ENCODE results near the gene PTGDS. TPM values are rescaled to one million over a fixed set of nuclear protein-coding genes. Genes with fewer than 3 reads are reported as not detected.

The PTGDS gene
- total and polyA plus RNA-seq, 12 donors: 1,129 to 5,119 (median 3,777) TPM

- DNase-seq: no peak
- Histone ChIP-seq H3K9me3 (no peaks in the 10 kb centered on the region), H3K27me3 (no peaks in the 10 kb centered on the region), H3K27ac (peak overlapping the region in 1 of 10 donors; percentile 56), H3K4me1 (peaks cover 12 to 41% (median 30%) of the 10 kb centered on the region in 9 donors), H3K4me3 (peak overlapping the region in 8 of 10 donors; percentile 55 to 70 (median 62)), H3K36me3 (peaks cover 0 to 4% (median 0%) of the 10 kb centered on the region in 9 donors)
- intact Hi-C loops (cut with DNase I): loop anchor here in 2 of 10 donors (5.0 to 10.0 kb wide), 2 partner anchors 182 to 235 kb away; partner anchors contain the start of genes AJM1 (in 1 of the 2), PHPT1 (in 1 of the 2) and TMEM141 (in 1 of the 2)
- no peak for ATAC-seq
- WGBS, 2 donors: 82 to 83% methylated on average over 4 of the region's 4 CpGs
- TF ChIP-seq CTCF (IDR thresholded peaks at IDR 0.05): no peak
Measured at GRCh38 chr9:137026828-137027227, 49.5 kb downstream of the PTGDS start.

GRCh38 chr9:137027369-137028262 is 50.3 kb downstream of the PTGDS start, which contains the start of gene ABCA2:
TSS of gene ABCA2 (minus strand) at chr9:137028237. CDS start at chr9:137028140, 97 bp downstream.
- Histone ChIP-seq H3K27ac (peak within 1 kb of the TSS in 9 of 10 donors; percentile 48 to 83 (median 55)), H3K36me3 (peaks cover 0 to under 1% (median 0%) of the 10 kb centered on the region in 9 donors), H3K27me3 (no peaks in the 10 kb centered on the region), H3K4me1 (peaks cover 12 to 49% (median 30%) of the 10 kb centered on the region in 9 donors), H3K9me3 (no peaks in the 10 kb centered on the region), H3K4me3 (peak within 1 kb of the TSS; percentile 44 to 88 (median 68))
- 4% methylated on average over 82 to 95 of the region's 95 CpGs for WGBS, 2 donors
- intact Hi-C loops (cut with DNase I): loop anchor here in 3 of 10 donors (2.0 to 10.0 kb wide), 4 partner anchors 77 to 235 kb away; partner anchors contain the start of genes AJM1 (in 1 of the 3), PHPT1 (in 1 of the 3) and TMEM141 (in 1 of the 3)
- ATAC-seq: peak in 1 of 8 donors; percentile 6
- TF ChIP-seq CTCF (IDR thresholded peaks at IDR 0.05): no peak
- peak in 1 of 2 donors; percentile 51 for DNase-seq

- TF ChIP-seq CTCF (IDR thresholded peaks at IDR 0.05): peak in 2 of 9 donors; percentile 20 to 28
- DNase-seq (peak; percentile 54 to 77), ATAC-seq (peak; percentile 16 to 59 (median 40))
- Histone ChIP-seq H3K36me3 (no peaks in the 10 kb centered on the region), H3K27ac (peak overlapping the region in 9 of 10 donors; percentile 48 to 83 (median 55)), H3K4me1 (peaks cover 12 to 52% (median 30%) of the 10 kb centered on the region in 9 donors), H3K27me3 (no peaks in the 10 kb centered on the region), H3K9me3 (no peaks in the 10 kb centered on the region), H3K4me3 (peak overlapping the region; percentile 44 to 88 (median 68))
- 1% methylated on average over 65 to 94 of the region's 98 CpGs for WGBS, 2 donors
- intact Hi-C loops (cut with DNase I): loop anchor here in 3 of 10 donors (2.0 to 10.0 kb wide), 4 partner anchors 78 to 236 kb away; partner anchors contain the start of genes AJM1 (in 1 of the 3), PHPT1 (in 1 of the 3) and TMEM141 (in 1 of the 3)
Measured at GRCh38 chr9:137028263-137029057, 51.2 kb downstream of the PTGDS start.

Data from heart right ventricle (tissue), 16 donors.